Endothelial cell (in vitro differentiated cells): Measurements from ENCODE around the gene RPL36AL. TPM values are rescaled to one million over a fixed set of nuclear protein-coding genes. Genes with fewer than 3 reads are reported as not detected.
A peak's percentile ranks its signal among the peaks of the same experiment; 100 is the strongest.

ENCODE experiments used
- DNase-seq: peaks from one replicate; pipeline ENCODE4 v3.0.0; 2021; ENCODE audit warnings: low spot score
- H3K27ac Mint-ChIP-seq: one replicate; pipeline ENCODE4 v1.8.0; 2021; ENCODE audit warnings: mixed read lengths, inconsistent platforms; ENCODE audit not compliant: unreplicated experiment
- H3K27me3 Mint-ChIP-seq: one replicate; pipeline ENCODE4 v1.8.0; 2021; ENCODE audit warnings: mild to moderate bottlenecking, moderate library complexity, mixed read lengths, inconsistent platforms; ENCODE audit not compliant: unreplicated experiment
- H3K36me3 Mint-ChIP-seq: one replicate; pipeline ENCODE4 v1.8.0; 2021; ENCODE audit warnings: mild to moderate bottlenecking, low read depth, mixed read lengths, inconsistent platforms; ENCODE audit not compliant: unreplicated experiment
- H3K4me1 Mint-ChIP-seq: one replicate; pipeline ENCODE4 v1.8.0; 2021; ENCODE audit warnings: mild to moderate bottlenecking, mixed read lengths, inconsistent platforms; ENCODE audit not compliant: unreplicated experiment
- H3K4me3 Mint-ChIP-seq: one replicate; pipeline ENCODE4 v1.8.0; 2021; ENCODE audit warnings: mild to moderate bottlenecking, mixed read lengths, inconsistent platforms; ENCODE audit not compliant: unreplicated experiment
- H3K9me3 Mint-ChIP-seq: one replicate; pipeline ENCODE4 v1.8.0; 2021; ENCODE audit warnings: mixed read lengths, inconsistent platforms; ENCODE audit not compliant: unreplicated experiment
- CTCF ChIP-seq: fragments of 200-600 bp; sonication (generic); IDR thresholded peaks from one replicate; pipeline ENCODE4 v1.5.0; 2021; ENCODE audit warnings: antibody characterized with exemption; ENCODE audit not compliant: unreplicated experiment
- total RNA-seq: library from RNA; stranded (reverse); fragmentation: NEBNext Ultra II Directional; extraction: Animal tissue kit (Norgen Biotek cat#: 25700); gene quantifications from one replicate; pipeline ENCODE4 v1.2.1, GENCODE V29; 2021; ENCODE audit not compliant: unreplicated experiment

RPL36AL gene
- total RNA-seq, 1 donor from 2014 or later = 186 TPM

- peaks cover 17% of the 10 kb centered on the region for H3K36me3 Mint-ChIP-seq
- no peak for DNase-seq
- TF ChIP-seq CTCF = no peak
- H3K27me3 Mint-ChIP-seq = peaks cover 19% of the 10 kb centered on the region
- H3K9me3 Mint-ChIP-seq = no peaks in the 10 kb centered on the region
- H3K4me1 Mint-ChIP-seq = peaks cover 15% of the 10 kb centered on the region
- H3K4me3 Mint-ChIP-seq = peak overlapping the region; percentile 15
- peak overlapping the region; percentile 16 for H3K27ac Mint-ChIP-seq
Measured at GRCh38 chr14:49636866-49637265, 16.4 kb upstream of the RPL36AL start.

- Mint-ChIP-seq H3K4me3 (peak within 1 kb of the TSS; percentile 99), H3K9me3 (no peaks in the 10 kb centered on the region), H3K36me3 (peaks cover 17% of the 10 kb centered on the region), H3K27ac (peak within 1 kb of the TSS; percentile 99), H3K27me3 (peaks cover 19% of the 10 kb centered on the region), H3K4me1 (peaks cover 16% of the 10 kb centered on the region)
- peak; percentile 57 for DNase-seq
- TF ChIP-seq CTCF = no peak
Measured at GRCh38 chr14:49634547-49635334, 14.3 kb upstream of the RPL36AL start, which contains the start of gene DNAAF2. Gene DNAAF2 (minus strand): TSS chr14:49635244. CDS start chr14:49635149, 95 bp downstream.

- peaks cover 19% of the 10 kb centered on the region for H3K27me3 Mint-ChIP-seq
- peak overlapping the region; percentile 98 for H3K4me3 Mint-ChIP-seq
- peak; percentile 85 for TF ChIP-seq CTCF
- no peaks in the 10 kb centered on the region for H3K9me3 Mint-ChIP-seq
- H3K36me3 Mint-ChIP-seq = peaks cover 16% of the 10 kb centered on the region
- peak overlapping the region; percentile 96 for H3K27ac Mint-ChIP-seq
- H3K4me1 Mint-ChIP-seq = peaks cover 16% of the 10 kb centered on the region
- peak; percentile 97 for DNase-seq
Measured at GRCh38 chr14:49633640-49634546, 13.5 kb upstream of the RPL36AL start.

- H3K36me3 Mint-ChIP-seq = peaks cover 12% of the 10 kb centered on the region
- no peak for TF ChIP-seq CTCF
- H3K4me1 Mint-ChIP-seq = peaks cover 13% of the 10 kb centered on the region
- H3K27me3 Mint-ChIP-seq = peaks cover 17% of the 10 kb centered on the region
- no peak overlapping the region for H3K4me3 Mint-ChIP-seq
- no peak overlapping the region for H3K27ac Mint-ChIP-seq
- H3K9me3 Mint-ChIP-seq = no peaks in the 10 kb centered on the region
- DNase-seq = no peak
Measured at GRCh38 chr14:49623941-49624839, 3.8 kb upstream of the RPL36AL start.
